Measurements from ENCODE around the gene FTL.
"Not testable (repeated sequence)": the region's sequence is repeated elsewhere in the genome, so short reads cannot be mapped to it uniquely, and the experiment has no call there.

FTL gene

DNA sequence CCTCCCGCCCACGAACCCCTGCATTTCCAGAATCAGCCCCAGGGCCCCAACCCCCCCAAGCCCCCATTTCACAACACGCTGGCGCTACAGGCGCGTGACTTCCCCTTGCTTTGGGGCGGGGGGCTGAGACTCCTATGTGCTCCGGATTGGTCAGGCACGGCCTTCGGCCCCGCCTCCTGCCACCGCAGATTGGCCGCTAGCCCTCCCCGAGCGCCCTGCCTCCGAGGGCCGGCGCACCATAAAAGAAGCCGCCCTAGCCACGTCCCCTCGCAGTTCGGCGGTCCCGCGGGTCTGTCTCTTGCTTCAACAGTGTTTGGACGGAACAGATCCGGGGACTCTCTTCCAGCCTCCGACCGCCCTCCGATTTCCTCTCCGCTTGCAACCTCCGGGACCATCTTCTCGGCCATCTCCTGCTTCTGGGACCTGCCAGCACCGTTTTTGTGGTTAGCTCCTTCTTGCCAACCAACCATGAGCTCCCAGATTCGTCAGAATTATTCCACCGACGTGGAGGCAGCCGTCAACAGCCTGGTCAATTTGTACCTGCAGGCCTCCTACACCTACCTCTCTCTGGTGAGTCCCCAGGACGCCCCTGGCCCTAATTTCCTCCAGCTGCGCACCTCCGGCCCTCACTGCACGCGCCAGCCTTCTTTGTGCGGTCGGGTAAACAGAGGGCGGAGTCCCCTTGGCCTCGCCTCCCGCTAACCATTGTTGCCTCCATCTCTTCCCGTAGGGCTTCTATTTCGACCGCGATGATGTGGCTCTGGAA is at the start of gene FTL:
FTL (plus strand) TSS at position 270 of the 766 bp plus-strand sequence; CDS start at position 469, 199 bp downstream.
- DNase-seq = peak; percentile 93

GRCh38 chr19:48915757-48916156 is 49.4 kb upstream of the FTL start:
- no peak for DNase-seq

GRCh38 chr19:48918071-48918470 is 47.0 kb upstream of the FTL start:
- no peak for DNase-seq

- peak; percentile 47 for DNase-seq
Measured at GRCh38 chr19:48918801-48919247, 46.3 kb upstream of the FTL start.

DNA sequence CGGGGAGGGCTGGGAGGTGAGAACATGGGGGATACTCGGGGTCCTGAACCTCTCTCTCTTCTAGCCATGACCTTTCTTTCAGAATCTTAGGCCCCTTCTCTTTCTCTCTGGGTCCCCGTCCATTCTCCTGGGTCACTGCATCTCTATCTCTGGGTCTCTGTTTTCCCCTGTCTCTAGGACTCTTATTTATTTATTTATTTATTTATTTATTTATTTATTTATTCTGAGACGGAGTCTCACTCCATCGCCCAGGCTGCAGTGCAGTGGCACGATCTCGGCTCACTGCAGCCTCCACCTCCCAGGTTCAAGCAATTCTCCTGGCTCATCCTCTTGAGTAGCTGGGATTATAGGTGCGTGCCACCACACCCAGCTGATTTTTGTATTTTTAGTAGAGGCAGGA is 45.8 kb upstream of the FTL start:
- not testable (repeated sequence) for DNase-seq

DNA sequence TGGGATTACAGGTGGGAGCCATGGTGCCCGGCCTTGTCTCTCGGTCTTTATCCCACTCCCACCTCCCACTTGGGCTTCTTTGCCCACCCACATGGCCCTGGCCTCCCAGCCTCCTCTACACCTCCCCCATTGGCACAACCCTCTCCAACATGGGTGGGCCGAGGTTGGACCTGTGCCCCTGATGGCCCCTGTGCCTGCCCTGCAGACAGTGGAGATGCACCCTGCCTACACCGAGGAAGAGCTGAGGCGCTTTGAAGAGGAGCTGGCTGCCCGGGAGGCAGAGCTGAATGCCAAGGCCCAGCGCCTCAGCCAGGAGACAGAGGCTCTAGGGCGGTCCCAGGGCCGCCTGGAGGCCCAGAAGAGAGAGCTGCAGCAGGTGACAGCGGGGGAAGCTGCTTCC is 44.2 kb upstream of the FTL start:
- DNase-seq = no peak

DNA sequence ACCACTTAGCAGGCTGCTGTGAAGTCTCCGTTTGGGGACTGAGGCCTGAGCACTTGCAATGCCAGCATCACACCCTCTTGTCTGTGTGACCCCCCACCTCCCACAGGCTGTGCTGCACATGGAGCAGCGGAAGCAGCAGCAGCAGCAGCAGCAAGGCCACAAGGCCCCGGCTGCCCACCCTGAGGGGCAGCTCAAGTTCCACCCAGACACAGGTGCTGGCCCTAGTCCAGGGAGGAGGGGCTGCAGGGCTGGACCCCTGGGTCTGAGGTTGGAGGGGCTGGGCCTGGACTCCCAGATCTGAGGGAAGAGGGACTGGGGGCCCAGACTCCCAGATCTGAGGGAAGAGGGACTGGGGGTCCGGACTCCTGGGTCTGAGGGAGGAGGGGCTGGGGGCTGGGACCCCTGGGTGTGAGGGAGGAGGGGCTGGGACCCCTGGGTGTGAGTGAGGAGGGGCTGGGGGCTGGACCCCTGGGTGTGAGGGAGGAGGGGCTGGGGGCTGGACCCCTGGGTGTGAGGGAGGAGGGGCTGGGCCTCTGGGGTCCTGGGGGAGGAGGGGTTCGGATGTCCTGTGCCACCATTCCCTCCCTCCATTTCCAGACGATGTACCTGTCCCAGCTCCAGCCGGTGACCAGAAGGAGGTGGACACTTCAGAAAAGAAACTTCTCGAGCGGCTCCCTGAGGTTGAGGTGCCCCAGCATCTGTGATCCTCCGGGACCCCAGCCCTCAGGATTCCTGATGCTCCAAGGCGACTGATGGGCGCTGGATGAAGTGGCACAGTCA is 43.2 kb upstream of the FTL start:
- no peak for DNase-seq

DNA sequence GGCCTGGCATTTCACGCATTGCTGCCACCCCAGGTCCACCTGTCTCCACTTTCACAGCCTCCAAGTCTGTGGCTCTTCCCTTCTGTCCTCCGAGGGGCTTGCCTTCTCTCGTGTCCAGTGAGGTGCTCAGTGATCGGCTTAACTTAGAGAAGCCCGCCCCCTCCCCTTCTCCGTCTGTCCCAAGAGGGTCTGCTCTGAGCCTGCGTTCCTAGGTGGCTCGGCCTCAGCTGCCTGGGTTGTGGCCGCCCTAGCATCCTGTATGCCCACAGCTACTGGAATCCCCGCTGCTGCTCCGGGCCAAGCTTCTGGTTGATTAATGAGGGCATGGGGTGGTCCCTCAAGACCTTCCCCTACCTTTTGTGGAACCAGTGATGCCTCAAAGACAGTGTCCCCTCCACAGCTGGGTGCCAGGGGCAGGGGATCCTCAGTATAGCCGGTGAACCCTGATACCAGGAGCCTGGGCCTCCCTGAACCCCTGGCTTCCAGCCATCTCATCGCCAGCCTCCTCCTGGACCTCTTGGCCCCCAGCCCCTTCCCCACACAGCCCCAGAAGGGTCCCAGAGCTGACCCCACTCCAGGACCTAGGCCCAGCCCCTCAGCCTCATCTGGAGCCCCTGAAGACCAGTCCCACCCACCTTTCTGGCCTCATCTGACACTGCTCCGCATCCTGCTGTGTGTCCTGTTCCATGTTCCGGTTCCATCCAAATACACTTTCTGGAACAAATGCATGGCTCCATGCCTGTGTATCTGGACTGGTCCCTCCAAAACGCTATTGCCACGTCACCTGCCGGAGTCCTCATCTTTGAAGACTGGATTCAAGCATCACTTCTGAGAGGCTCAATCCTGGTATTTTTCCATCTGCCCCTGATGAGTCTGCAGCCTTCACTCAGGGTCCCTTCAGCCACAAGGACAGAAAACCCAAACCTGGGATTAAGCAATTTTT is 42.3 kb upstream of the FTL start:
- no peak for DNase-seq

- DNase-seq = no peak
Measured at GRCh38 chr19:48925240-48925843, 39.8 kb upstream of the FTL start.

DNA sequence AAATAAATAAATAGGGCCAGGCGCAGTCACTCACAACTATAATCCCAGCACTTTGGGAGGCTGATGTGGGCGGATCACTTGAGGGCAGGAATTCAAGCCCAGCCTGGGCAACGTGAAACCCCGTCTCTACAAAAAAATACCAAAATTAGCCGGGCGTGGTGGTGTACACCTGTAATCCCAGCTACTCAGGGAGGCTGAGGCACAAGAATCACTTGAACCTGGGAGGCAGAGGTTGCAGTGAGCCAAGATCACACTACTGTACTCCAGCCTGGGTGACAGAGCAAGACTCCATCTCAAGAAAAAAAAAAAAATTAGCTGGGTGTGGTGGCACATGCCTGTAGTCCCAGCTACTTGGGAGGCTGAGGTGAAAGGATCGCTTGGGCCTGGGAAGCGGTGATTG is 39.2 kb upstream of the FTL start:
- not testable (repeated sequence) for DNase-seq

- DNase-seq = no peak
Measured at GRCh38 chr19:48926909-48927308, 38.2 kb upstream of the FTL start.

DNA sequence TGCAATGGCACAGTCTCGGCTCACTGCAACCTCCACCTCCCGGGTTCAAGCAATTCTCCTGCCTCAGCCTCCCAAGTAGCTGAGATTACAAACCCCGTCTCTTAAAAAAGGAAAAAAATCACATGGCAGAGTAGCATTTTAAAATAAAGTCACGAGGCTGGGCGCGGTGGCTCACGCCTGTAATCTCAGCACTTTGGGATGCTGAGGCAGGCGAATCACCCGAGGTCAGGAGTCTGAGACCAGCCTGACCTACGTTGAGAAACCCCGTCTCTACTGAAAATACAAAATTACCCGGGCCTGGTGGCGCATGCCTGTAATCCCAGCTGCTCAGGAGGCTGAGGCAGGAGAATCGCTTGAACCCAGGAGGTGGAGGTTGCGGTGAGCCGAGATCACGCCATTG is 37.4 kb upstream of the FTL start:
- not testable (repeated sequence) for DNase-seq

GRCh38 chr19:48928164-48929025 is 36.7 kb upstream of the FTL start:
- DNase-seq = no peak

GRCh38 chr19:48933382-48933932 is 31.7 kb upstream of the FTL start, which contains the start of gene DHDH:
Gene DHDH (plus strand): TSS chr19:48933699. CDS start chr19:48933722, 23 bp downstream.
- DNase-seq = peak; percentile 95

- DNase-seq = no peak
Measured at GRCh38 chr19:48934837-48935236, 30.3 kb upstream of the FTL start.

GRCh38 chr19:48935864-48936263 is 29.2 kb upstream of the FTL start:
- no peak for DNase-seq

DNA sequence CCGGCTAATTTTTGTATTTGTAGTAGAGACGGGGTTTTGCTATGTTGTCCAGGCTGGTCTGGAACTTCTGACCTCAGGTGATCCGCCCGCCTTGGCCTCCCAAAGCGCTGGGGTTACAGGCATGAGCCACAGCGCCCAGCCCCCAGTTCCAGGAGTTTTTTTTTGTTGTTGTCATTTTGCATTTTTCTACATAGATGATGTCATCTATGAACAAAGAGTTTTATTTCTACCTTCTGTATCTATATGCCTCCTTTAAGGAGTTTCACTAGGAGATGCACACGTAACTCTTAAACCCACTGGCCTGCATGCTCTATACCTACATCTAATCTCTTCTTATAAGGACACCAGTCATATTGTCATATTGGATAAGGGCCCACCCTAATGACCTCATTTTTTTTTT is 26.9 kb upstream of the FTL start:
- DNase-seq = no peak

GRCh38 chr19:48940902-48941301 is 24.2 kb upstream of the FTL start:
- DNase-seq = no peak

GRCh38 chr19:48943081-48943480 is 22.0 kb upstream of the FTL start:
- DNase-seq = no peak

DNA sequence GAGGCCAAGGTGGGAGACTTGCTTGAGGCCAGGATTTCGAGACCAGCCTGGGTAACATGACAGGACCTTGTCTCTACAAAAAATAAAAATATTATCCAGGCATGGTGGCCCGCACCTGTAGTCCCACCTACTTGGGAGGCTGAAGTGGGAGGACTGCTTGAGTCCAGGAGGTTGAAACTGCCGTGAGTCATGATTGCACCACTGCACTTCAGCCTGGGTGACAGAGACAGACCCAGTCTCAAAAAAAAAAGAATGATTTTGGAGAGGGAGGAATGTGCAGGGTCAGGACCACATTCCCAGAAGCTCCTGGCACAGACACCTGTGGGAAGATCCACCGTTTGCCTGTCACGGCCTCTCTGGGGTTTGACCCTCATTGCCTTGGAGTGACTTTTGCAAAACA is 19.7 kb upstream of the FTL start:
- DNase-seq = no peak

- no peak for DNase-seq
Measured at GRCh38 chr19:48945817-48946216, 19.3 kb upstream of the FTL start.

Data from NCI-H2171 treated with DMSO at 0.1 percent for 48 hours (cell line).